NT2/D1 (cell line): ENCODE measurements around the gene GLS.

ENCODE experiments used
- YY1 ChIP-seq: IDR thresholded peaks from 2 replicates; pipeline ENCODE4 v1.6.1; 2011; ENCODE audit not compliant: insufficient read length, insufficient read depth
- ZNF274 ChIP-seq: IDR thresholded peaks from 2 replicates; pipeline ENCODE4 v1.6.1; 2011; ENCODE audit warnings: mild to moderate bottlenecking, low read depth, low read length

- no peak for TF ChIP-seq YY1
- TF ChIP-seq ZNF274: no peak
Observed at GRCh38 chr2:190996947-190997346, 116.3 kb downstream of the GLS start.
